Left lung (tissue), 10 donors: ENCODE measurements around the gene WDR70. TPM values are rescaled to one million over a fixed set of nuclear protein-coding genes. Genes with fewer than 3 reads are reported as not detected.
"Not testable (repeated sequence)": the region's sequence is repeated elsewhere in the genome, so short reads cannot be mapped to it uniquely, and the experiment has no call there.

Source experiments
- ATAC-seq: fragments of 200-7000 bp; cut with Tn5 transposase; one replicate; pipeline ENCODE4 v1.9.1; 2020; ENCODE audit warnings: moderate library complexity
- DNase-seq, 4 donors: peaks; one replicate each; pipeline ENCODE4 v3.0.0-alpha.2; 2013 to 2020
- H3K27ac ChIP-seq, 2 donors: fragments of 200-600 bp; sonication (generic) in 1 of 2; one replicate each; pipeline versions ENCODE4 v1.5.0 to v1.8.0; 2020 to 2021
- H3K27me3 ChIP-seq, 2 donors: fragments of 200-600 bp; sonication (generic) in 1 of 2; one replicate each; pipeline versions ENCODE4 v1.5.0 to v1.8.0; 2020 to 2021
- H3K36me3 ChIP-seq, 2 donors: fragments of 200-600 bp; sonication (generic) in 1 of 2; one replicate each; pipeline versions ENCODE4 v1.5.0 to v1.8.0; 2020 to 2021
- H3K4me1 ChIP-seq, 2 donors: fragments of 200-600 bp; one replicate each; pipeline ENCODE4 v1.8.0; 2021
- H3K4me3 ChIP-seq, 2 donors: fragments of 200-600 bp; sonication (generic) in 1 of 2; one replicate each; pipeline versions ENCODE4 v1.5.0 to v1.8.0; 2020 to 2021; ENCODE audit warnings: mild to moderate bottlenecking in 1 of 2
- H3K9me3 ChIP-seq, 2 donors: fragments of 200-600 bp; sonication (generic) in 1 of 2; one replicate each; pipeline versions ENCODE4 v1.5.0 to v1.8.0; 2020 to 2021
- intact Hi-C, 2 donors: fragments of 100-400 bp; cut with DNase I; formaldehyde crosslinking; loops; one replicate each; pipeline versions ENCODE4 v1.11.2 to v1.14.2; 2022
- polyA plus RNA-seq, 6 donors: library from polyadenylated mRNA; unstranded; fragments of 120-200 nt; gene quantifications; one replicate each; pipeline ENCODE4 v1.2.1, GENCODE V29; 2013; ENCODE audit not compliant: insufficient read length in 6 of 6
- total RNA-seq, 2 donors: library from RNA; stranded (reverse); fragmentation: NEBNext Ultra II Directional; extraction: Animal tissue kit (Norgen Biotek cat#: 25700); gene quantifications; one replicate each; pipeline ENCODE4 v1.2.1, GENCODE V29; 2021
- TF ChIP-seq, protein P1 (sequence below), 2 donors: fragments of 200-600 bp; sonication (generic) in 1 of 2; IDR thresholded peaks; one replicate each; pipeline versions ENCODE4 v1.5.0 to v1.8.0; 2021; ENCODE audit warnings: antibody characterized with exemption in 2 of 2
- donor health status: DM: no; HTN: yes; CAD: no.
- donor health status: DM: no; HTN: no; CAD: no.

Gene WDR70
- total and polyA plus RNA-seq, 8 donors, result 21.9 to 59.2 (median 47.5) TPM

DNA sequence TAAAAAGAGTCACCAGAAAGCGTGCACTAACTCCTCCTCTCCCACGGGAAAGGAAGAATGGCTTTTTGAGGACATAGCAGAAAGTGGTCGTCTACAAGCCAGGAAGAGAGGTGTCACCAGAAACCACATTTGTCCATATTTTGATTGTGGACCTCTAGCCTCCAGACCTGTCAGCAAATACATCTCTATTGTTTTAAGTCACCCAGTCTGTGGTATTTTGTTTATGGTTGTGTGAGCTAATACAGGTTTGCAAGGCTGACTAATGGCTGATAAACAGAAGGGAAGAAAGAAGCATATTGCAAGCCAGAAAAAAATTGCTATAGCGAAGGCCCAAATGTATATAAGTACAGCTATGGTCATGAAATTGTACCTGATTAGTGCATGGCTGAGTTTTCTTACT, 21.4 kb downstream of the WDR70 start:
- Histone ChIP-seq H3K4me3 (no peak overlapping the region), H3K36me3 (peaks cover 0 to 68% of the 10 kb centered on the region in 2 donors), H3K4me1 (peaks cover 0 to 8% of the 10 kb centered on the region in 2 donors), H3K9me3 (no peaks in the 10 kb centered on the region), H3K27me3 (no peaks in the 10 kb centered on the region), H3K27ac (no peak overlapping the region)
- no peak for ATAC-seq
- intact Hi-C loops, result no loop called here
- TF ChIP-seq, protein P1, sequence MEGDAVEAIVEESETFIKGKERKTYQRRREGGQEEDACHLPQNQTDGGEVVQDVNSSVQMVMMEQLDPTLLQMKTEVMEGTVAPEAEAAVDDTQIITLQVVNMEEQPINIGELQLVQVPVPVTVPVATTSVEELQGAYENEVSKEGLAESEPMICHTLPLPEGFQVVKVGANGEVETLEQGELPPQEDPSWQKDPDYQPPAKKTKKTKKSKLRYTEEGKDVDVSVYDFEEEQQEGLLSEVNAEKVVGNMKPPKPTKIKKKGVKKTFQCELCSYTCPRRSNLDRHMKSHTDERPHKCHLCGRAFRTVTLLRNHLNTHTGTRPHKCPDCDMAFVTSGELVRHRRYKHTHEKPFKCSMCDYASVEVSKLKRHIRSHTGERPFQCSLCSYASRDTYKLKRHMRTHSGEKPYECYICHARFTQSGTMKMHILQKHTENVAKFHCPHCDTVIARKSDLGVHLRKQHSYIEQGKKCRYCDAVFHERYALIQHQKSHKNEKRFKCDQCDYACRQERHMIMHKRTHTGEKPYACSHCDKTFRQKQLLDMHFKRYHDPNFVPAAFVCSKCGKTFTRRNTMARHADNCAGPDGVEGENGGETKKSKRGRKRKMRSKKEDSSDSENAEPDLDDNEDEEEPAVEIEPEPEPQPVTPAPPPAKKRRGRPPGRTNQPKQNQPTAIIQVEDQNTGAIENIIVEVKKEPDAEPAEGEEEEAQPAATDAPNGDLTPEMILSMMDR (IDR thresholded peaks at IDR 0.05), result no peak
- no peak for DNase-seq

DNA sequence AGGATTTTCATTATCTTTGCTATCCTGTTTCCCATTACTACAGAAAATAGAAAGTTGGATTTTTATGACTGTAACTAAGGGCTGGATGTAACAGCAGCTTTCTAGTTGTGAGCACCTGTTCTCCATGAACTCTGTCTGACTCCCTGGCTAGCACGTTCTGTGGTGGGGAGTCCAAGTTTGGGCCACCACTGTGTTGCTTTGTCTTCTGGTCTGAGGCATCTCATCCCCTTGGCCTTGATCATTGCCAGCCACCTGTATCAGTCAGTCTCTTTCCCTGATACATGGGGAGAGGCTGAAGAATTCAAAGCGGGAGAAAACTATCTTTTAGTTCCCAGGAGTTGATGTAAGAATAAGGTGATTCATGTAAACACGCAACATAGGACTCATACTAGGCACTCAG, 33.4 kb downstream of the WDR70 start:
- ATAC-seq, result no peak
- Histone ChIP-seq H3K4me3 (no peak overlapping the region), H3K36me3 (peaks cover 0 to 44% of the 10 kb centered on the region in 2 donors), H3K27ac (no peak overlapping the region), H3K27me3 (no peaks in the 10 kb centered on the region), H3K9me3 (no peaks in the 10 kb centered on the region), H3K4me1 (no peaks in the 10 kb centered on the region)
- no peak for DNase-seq
- TF ChIP-seq, protein P1 (IDR thresholded peaks at IDR 0.05), result no peak
- intact Hi-C loops, result loop anchor here in 1 of 2 donors (10.0 kb wide), 1 partner anchor 782 kb away; no protein-coding TSS in a partner anchor

GRCh38 chr5:37415456-37415855, 36.3 kb downstream of the WDR70 start:
- not testable (repeated sequence) for H3K27ac ChIP-seq, DNase-seq, H3K4me3 ChIP-seq, ATAC-seq, H3K9me3 ChIP-seq, H3K4me1 ChIP-seq, H3K27me3 ChIP-seq
- H3K36me3 ChIP-seq, result peaks cover 0 to 38% of the 10 kb centered on the region in 2 donors
- intact Hi-C loops, result loop anchor here in 1 of 2 donors (10.0 kb wide), 1 partner anchor 779 kb away; no protein-coding TSS in a partner anchor

DNA sequence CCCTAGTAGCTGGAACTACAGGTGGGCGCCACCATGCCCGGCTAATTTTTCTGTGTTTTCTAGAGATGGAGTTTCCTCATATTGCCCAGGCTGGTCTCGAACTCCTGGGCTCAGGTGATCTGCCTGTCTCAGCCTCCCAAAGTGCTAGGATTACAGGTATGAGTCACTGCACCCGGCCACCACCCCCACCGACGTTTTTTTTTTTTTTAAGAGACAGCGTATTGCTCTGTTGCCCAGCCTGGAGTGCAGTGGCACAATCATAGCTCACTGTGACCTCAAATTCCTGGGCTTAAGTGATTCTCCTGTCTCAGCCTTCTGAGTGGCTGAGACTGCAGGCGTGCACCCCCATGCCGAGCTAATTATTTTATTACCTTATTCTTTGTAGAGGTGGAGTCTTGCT, 38.2 kb downstream of the WDR70 start:
- no peak for ATAC-seq
- Histone ChIP-seq H3K4me3 (no peak overlapping the region), H3K9me3 (no peaks in the 10 kb centered on the region), H3K4me1 (no peaks in the 10 kb centered on the region), H3K36me3 (peaks cover 0 to 32% of the 10 kb centered on the region in 2 donors), H3K27ac (no peak overlapping the region), H3K27me3 (no peaks in the 10 kb centered on the region)
- no peak for DNase-seq
- intact Hi-C loops, result loop anchor here in 1 of 2 donors (10.0 kb wide), 1 partner anchor 777 kb away; no protein-coding TSS in a partner anchor
- TF ChIP-seq, protein P1 (IDR thresholded peaks at IDR 0.05), result no peak

DNA sequence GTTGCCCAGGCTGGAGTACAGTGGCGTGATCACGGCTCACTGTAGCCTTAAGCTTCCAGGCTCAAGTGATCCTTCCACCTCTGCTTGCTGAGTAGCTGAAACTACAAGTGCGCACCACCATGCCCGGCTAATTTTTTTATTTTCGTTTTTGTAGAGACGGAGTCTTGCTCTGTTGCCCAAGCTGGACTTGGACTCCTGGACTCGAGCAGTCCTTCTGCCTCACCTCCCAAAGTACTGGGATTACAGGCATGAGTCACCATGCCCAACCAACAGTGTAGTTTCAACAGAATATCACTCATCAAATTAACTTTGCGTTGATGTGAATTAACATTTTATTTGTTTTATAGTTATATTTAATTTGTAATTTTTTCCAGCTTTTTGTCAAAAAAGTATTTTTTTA, 45.3 kb downstream of the WDR70 start:
- H3K27me3 ChIP-seq, result no peaks in the 10 kb centered on the region
- no peak overlapping the region for H3K27ac ChIP-seq
- H3K36me3 ChIP-seq, result peaks cover 0 to 45% of the 10 kb centered on the region in 2 donors
- TF ChIP-seq, protein P1 (IDR thresholded peaks at IDR 0.05), result no peak
- DNase-seq (no peak), ATAC-seq (no peak)
- no peak overlapping the region for H3K4me3 ChIP-seq
- no peaks in the 10 kb centered on the region for H3K9me3 ChIP-seq
- intact Hi-C loops, result no loop called here
- no peaks in the 10 kb centered on the region for H3K4me1 ChIP-seq

GRCh38 chr5:37428044-37428443, 48.9 kb downstream of the WDR70 start:
- Histone ChIP-seq H3K27me3 (no peaks in the 10 kb centered on the region), H3K4me1 (no peaks in the 10 kb centered on the region), H3K27ac (no peak overlapping the region), H3K9me3 (no peaks in the 10 kb centered on the region), H3K36me3 (peaks cover 0 to 36% of the 10 kb centered on the region in 2 donors), H3K4me3 (no peak overlapping the region)
- TF ChIP-seq, protein P1 (IDR thresholded peaks at IDR 0.05), result no peak
- DNase-seq (no peak), ATAC-seq (no peak)
- intact Hi-C loops, result no loop called here
